ENCODE measurements around the gene ALDH1B1.

GRCh38 chr9:38380872-38381534 lies 11.5 kb upstream of the ALDH1B1 start:
- TF ChIP-seq, protein P1, sequence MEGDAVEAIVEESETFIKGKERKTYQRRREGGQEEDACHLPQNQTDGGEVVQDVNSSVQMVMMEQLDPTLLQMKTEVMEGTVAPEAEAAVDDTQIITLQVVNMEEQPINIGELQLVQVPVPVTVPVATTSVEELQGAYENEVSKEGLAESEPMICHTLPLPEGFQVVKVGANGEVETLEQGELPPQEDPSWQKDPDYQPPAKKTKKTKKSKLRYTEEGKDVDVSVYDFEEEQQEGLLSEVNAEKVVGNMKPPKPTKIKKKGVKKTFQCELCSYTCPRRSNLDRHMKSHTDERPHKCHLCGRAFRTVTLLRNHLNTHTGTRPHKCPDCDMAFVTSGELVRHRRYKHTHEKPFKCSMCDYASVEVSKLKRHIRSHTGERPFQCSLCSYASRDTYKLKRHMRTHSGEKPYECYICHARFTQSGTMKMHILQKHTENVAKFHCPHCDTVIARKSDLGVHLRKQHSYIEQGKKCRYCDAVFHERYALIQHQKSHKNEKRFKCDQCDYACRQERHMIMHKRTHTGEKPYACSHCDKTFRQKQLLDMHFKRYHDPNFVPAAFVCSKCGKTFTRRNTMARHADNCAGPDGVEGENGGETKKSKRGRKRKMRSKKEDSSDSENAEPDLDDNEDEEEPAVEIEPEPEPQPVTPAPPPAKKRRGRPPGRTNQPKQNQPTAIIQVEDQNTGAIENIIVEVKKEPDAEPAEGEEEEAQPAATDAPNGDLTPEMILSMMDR (IDR thresholded peaks at IDR 0.05), result no peak
- TF ChIP-seq EP300 (IDR thresholded peaks at IDR 0.05), result no peak
- TF ChIP-seq POLR2A (IDR thresholded peaks at IDR 0.05), result no peak

All from upper lobe of left lung (tissue), 4 donors.